ENCODE results near the gene PCLAF.
"Not testable (repeated sequence)": the region's sequence is repeated elsewhere in the genome, so short reads cannot be mapped to it uniquely, and the experiment has no call there.

PCLAF gene

DNA sequence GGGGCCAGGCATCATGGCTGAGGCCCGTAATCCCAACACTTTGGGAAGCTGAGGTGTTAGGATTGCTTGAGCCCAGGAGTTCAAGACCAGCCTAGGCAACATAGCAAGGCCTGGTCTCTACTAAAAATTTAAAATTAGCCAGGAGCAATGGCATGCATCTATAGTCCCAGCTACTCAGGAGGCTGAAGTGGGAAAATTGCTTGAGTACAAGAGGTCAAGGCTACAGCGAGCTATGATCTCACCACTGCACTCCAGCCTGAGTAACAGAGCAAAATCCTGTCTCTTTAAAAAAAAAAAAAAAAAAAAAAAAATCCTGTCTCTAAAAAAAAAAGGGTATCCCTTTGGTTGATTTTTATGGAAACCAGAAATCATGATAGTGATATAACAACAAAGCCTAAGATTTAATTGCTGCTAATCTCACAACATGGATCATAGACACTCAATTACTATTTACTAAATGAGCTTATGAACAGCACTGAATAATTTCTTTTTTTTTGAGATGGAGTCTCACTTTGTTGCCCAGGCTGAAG, 12.1 kb downstream of the PCLAF start:
- DNase-seq (ENCODE audit: low spot score) = no peak

- DNase-seq (ENCODE audit: low spot score) = no peak
These were observed 20.0 kb downstream of the PCLAF start for GRCh38 chr15:64361259-64361658.

- no peak for DNase-seq (ENCODE audit: low spot score)
These were observed 24.6 kb downstream of the PCLAF start for GRCh38 chr15:64356710-64357040.

- peak; percentile 97 for DNase-seq (ENCODE audit: low spot score)
These were observed 25.1 kb downstream of the PCLAF start, which contains the start of gene CSNK1G1 for GRCh38 chr15:64355944-64356709. Gene CSNK1G1 (minus strand): TSS chr15:64356173. CDS start chr15:64300499, 55,674 bp downstream.

DNA sequence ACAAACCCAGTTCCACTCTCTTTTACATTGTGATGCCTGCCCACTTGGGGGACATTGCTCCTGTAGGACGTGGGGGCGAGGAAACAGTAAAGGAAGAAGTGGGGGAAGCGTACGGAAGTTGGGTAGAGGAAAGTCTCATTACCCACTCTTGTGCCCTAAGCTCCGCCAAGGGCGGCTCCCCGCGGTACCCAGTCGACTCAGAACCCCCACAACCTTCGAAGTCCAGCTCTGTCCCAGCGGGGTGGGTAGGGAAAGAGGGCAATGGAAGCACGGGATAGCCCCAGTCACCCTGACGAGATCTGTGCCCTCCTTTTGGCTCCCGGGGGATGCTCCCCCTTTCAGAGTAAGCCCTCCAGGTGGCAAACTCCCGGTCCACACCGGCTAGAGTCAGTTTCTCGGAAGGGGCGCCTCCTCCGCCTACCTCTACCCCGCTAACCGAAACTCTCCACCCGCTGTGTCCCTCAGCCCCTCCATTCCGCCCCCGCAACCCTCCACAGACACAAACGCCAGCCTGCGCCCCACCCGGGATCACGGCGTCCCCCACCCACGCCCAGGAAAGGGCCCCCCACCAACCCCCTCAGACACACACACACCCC, 25.8 kb downstream of the PCLAF start:
- DNase-seq (ENCODE audit: low spot score) = peak; percentile 15

DNA sequence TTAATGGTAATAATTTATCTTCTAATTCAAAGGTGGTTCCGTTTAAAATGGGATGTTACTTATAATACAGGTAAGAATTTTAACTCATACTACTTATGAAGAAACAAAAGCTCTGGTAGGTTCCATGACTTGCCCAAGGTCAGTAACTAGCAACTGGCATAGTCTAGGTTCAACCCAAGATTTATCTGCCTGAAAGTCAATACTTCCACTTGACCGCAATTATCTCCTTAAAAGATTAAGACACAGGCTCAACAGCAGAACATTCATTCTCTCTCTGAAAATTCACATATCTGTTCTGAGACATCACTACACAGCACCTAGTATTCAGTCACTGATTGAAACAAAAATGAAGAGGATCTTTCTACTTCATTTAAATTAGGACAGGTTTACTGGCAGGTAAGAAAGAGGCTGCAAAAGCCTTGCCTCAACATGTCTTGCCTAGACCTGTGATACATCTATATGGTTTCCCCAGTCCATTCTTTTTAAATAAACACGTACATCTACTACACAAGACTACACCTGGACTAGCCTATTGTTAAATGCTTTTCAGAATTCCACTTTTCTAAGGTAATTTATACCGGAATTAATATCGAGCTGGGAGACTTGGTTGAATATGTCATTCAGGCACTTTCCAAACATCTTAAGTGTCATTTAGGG, 26.4 kb downstream of the PCLAF start:
- no peak for DNase-seq (ENCODE audit: low spot score)

GRCh38 chr15:64351265-64351664, 30.0 kb downstream of the PCLAF start:
- DNase-seq (ENCODE audit: low spot score) = no peak

DNA sequence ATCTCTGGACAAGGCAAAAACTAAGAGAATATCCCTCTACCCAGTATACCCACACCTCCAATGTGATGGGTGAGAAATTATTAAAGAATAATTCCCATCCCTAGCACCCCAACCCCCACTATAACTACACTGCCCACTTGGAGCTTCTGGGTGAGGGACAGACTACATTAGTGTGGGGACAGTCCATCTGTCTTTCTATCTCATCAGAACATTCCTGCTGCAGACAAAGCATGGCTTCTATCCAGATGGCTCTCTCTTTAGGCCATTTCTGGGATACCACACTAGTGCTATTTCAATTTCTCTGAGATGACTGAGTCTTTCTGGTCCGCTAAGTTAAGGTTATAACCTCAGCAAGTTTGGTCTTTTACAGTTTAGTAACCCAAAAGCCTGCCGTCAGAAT, 31.9 kb downstream of the PCLAF start:
- no peak for DNase-seq (ENCODE audit: low spot score)

DNA sequence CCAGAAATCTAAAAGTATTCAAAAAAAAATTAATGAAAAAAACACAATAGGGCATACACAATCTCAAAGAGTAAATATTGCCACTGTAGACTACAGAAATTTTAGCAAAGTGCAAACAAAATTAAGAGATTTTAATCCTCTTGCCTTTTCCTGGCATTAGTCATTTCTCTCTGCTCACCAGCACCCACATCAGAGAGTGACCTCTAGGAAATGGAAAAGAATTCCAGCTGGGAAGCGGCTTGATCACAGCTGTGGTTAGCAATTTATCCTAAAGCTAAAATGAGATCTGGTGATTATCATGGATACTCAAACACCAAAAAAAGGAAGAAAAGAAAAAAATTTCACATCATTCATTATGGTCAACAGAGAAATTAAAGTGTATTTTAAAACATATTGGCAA, 32.8 kb downstream of the PCLAF start:
- no peak for DNase-seq (ENCODE audit: low spot score)

DNA sequence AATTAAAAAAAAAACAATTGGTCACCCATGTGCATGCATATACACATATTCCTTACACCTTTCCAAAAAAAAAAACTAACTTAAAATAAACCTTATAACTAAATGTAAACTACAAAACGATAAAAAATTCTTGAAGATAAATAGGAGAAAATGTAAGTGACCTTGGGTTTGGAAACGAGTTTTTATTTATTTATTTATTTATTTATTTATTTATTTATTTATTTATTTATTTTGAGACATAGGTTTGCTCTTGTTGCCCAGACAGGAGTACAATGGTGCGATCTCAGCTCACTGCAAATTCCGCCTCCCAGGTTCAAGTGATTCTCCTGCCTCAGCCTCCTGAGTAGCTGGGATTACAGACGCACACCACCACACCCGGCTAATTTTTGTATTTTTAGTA, 35.0 kb downstream of the PCLAF start:
- not testable (repeated sequence) for DNase-seq (ENCODE audit: low spot score)

GRCh38 chr15:64344651-64345294, 36.5 kb downstream of the PCLAF start:
- DNase-seq (ENCODE audit: low spot score) = no peak

GRCh38 chr15:64343841-64344240, 37.4 kb downstream of the PCLAF start:
- no peak for DNase-seq (ENCODE audit: low spot score)

GRCh38 chr15:64343222-64343621, 38.0 kb downstream of the PCLAF start:
- DNase-seq (ENCODE audit: low spot score) = peak; percentile 12

- no peak for DNase-seq (ENCODE audit: low spot score)
These were observed 39.3 kb downstream of the PCLAF start for GRCh38 chr15:64341961-64342360.

DNA sequence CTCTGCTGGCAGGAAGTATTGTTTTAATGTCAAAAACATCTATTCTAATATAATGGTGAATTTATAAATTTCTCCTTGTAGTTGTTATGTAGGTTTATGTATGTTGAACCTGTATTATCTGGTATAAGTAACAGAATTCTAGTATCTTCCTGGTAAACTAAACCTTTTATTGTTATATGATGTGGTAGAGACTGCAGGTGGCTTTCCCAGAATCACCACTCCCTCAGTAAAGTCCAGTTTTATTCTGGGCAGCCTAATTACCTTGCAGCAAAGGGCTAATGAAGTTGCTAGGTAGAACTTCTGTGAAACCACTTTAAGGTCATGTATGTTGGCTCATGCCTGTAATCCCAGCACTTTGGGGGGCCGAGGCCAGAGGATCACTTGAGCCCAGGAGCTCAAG, 40.9 kb downstream of the PCLAF start:
- DNase-seq (ENCODE audit: low spot score) = no peak

GRCh38 chr15:64337761-64338160, 43.5 kb downstream of the PCLAF start:
- no peak for DNase-seq (ENCODE audit: low spot score)

- DNase-seq (ENCODE audit: low spot score) = no peak
These were observed 47.0 kb downstream of the PCLAF start for GRCh38 chr15:64333986-64334929.

GRCh38 chr15:64333516-64333915, 47.7 kb downstream of the PCLAF start:
- DNase-seq (ENCODE audit: low spot score) = no peak

GRCh38 chr15:64331668-64332067, 49.6 kb downstream of the PCLAF start:
- not testable (repeated sequence) for DNase-seq (ENCODE audit: low spot score)

DNA sequence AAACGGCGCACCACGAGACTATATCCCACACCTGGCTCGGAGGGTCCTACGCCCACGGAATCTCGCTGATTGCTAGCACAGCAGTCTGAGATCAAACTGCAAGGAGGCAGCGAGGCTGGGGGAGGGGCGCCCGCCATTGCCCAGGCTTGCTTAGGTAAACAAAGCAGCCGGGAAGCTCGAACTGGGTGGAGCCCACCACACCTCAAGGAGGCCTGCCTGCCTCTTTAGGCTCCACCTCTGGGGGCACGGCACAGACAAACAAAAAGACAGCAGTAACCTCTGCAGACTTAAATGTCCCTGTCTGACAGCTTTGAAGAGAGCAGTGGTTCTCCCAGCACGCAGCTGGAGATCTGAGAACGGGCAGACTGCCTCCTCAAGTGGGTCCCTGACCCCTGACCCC, 54.3 kb downstream of the PCLAF start:
- DNase-seq (ENCODE audit: low spot score) = not testable (repeated sequence)

DNA sequence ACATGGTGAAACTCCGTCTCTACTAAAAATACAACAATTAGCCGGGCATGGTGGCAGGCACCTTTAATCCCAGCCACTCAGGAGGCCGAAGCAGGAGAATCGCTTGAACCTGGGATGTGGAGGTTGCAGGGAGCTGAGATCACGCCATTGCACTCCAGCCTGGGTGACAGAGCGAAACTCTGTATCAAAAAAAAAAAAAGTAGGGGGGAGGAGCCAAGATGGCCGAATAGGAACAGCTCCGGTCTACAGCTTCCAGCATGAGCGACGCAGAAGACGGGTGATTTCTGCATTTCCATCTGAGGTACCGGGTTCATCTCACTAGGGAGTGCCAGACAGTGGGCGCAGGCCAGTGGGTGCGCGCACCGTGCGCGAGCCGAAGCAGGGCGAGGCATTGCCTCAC, 54.8 kb downstream of the PCLAF start:
- not testable (repeated sequence) for DNase-seq (ENCODE audit: low spot score)
